ENCODE measurements around the gene ZNF860. TPM values are rescaled to one million over a fixed set of nuclear protein-coding genes. Genes with fewer than 3 reads are reported as not detected.

ZNF860 gene
- total RNA-seq, 2 experiments from 2014 or later: not detected

DNA sequence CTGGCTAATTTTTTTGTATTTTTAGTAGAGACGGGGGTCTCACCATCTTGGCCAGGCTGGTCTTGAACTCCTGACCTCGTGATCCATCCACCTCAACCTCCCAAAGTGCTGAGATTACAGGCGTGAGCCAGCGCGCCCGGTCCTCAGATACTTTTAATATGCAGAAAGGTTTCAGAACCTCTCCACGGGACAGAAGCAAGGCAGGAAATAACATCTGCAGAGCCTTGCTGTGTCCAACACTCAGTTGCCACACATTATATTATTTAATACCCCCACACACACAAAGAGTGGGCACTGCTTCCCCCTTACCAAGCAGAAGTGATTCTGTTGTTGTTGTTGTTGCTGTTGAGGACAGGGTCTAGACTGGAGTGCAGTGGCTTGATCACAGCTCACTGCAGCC, 28.5 kb upstream of the ZNF860 start:
- H3K27me3 Mint-ChIP-seq: peaks cover 16% of the 10 kb centered on the region

DNA sequence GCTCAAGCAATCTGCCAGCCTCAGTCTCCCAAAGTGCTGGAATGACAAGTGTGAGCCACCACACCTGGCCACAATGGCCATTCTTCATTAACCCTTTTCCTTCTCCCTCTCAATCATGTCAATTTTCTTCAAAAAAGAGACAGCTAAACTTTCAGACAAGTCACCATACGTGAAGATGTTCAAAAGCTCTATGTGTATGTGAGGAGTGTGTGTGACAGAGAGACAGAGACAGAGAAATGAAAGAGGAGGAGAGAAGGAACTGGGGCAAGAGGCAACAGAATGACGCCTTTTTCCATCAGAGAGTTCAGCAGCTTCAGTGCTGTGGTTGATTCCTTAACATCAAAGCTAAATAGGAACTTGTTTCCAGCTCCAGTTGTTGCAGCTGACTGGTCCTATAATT, 27.9 kb upstream of the ZNF860 start:
- no peak overlapping the region for H3K4me3 Mint-ChIP-seq
- no peaks in the 10 kb centered on the region for H3K4me1 Mint-ChIP-seq
- DNase-seq (no peak), ATAC-seq (no peak)
- peaks cover 3% of the 10 kb centered on the region for H3K36me3 Mint-ChIP-seq
- CTCF ChIA-PET: interaction anchor here (0.5 kb wide), 1 partner anchor 9 kb away, joined by 3 read pairs; no protein-coding TSS in a partner anchor
- H3K27ac Mint-ChIP-seq: no peak overlapping the region
- peaks cover 3% of the 10 kb centered on the region for H3K9me3 Mint-ChIP-seq (ENCODE audit: low read depth)
- H3K27me3 Mint-ChIP-seq: peaks cover 16% of the 10 kb centered on the region

More for the DNA sequence above, 28.5 kb upstream of the ZNF860 start:
- peaks cover 3% of the 10 kb centered on the region for H3K36me3 Mint-ChIP-seq
- CTCF ChIA-PET: interaction anchor here (0.5 kb wide), 1 partner anchor 8 kb away, joined by 3 read pairs; no protein-coding TSS in a partner anchor
- H3K27ac Mint-ChIP-seq: no peak overlapping the region
- no peak overlapping the region for H3K4me3 Mint-ChIP-seq
- no peak for DNase-seq
- H3K9me3 Mint-ChIP-seq (ENCODE audit: low read depth): peaks cover 3% of the 10 kb centered on the region
- no peaks in the 10 kb centered on the region for H3K4me1 Mint-ChIP-seq
- ATAC-seq: no peak

DNA sequence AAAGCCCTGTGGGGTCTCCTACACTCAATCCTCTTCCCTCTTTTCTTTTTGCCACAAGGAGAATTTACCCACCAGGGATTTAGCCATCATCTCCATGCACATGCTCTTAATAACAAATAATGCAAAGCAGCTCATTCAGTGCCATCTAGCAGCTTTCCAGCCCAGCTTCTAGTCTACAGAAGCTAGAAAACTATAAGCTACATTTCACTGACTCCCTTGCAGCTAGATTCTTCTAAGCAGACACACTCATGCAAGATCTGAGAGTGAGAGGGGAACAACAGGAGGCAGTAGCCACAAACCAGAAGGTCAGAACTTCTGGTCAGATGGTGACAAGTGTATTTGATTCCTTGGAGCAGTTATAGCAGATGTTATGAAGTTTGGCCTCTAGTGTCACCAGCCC, 26.0 kb upstream of the ZNF860 start:
- Mint-ChIP-seq H3K4me1 (no peaks in the 10 kb centered on the region), H3K27ac (no peak overlapping the region), H3K36me3 (peaks cover 3% of the 10 kb centered on the region), H3K9me3 (ENCODE audit: low read depth) (peaks cover 3% of the 10 kb centered on the region), H3K27me3 (peaks cover 11% of the 10 kb centered on the region), H3K4me3 (no peak overlapping the region)
- DNase-seq (no peak), ATAC-seq (no peak)
- CTCF ChIA-PET: no interaction called here

DNA sequence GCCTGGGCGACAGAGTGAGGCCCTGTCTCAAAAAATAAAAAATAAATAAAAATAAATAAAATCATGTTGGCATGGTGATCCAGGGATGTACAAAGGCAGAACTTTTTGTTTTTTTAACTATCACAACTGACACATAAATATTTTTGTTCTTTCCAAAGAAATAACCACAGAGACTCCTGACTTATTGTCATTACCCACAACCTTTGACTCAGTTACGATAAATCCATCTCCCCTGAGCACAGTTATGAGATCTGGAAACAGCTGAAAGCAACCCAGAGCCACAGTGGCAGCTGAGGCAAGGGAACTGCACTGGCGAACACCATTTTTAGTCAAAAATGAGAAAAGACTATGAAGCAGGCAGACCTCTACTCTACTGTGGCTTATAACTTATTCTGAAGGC, 24.4 kb upstream of the ZNF860 start:
- Mint-ChIP-seq H3K4me3 (no peak overlapping the region), H3K27me3 (peaks cover 8% of the 10 kb centered on the region), H3K27ac (no peak overlapping the region), H3K36me3 (peaks cover 3% of the 10 kb centered on the region), H3K9me3 (ENCODE audit: low read depth) (peaks cover 3% of the 10 kb centered on the region), H3K4me1 (no peaks in the 10 kb centered on the region)
- ATAC-seq (no peak), DNase-seq (no peak)
- CTCF ChIA-PET: no interaction called here

DNA sequence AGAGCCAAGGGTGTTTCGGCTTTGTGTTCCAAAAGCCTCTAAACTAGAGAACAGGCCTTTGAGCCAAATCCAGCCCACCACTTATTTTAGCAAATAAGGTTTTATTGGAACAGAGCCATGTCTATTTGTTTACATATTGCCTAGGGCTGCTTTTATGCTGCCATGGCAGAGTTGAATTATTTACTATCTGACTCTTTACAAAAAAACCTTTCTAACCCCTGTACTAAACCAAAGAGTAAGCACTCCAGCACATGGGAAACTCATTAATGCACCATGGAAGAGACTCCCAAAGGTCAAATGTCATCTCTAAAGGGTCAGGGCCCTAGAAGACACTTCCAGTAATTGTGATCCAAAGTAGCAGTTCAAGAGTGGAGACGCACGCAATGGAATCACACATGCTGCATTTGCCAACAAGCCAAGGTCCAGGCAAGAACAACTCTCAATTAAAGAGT, 22.8 kb upstream of the ZNF860 start:
- H3K27me3 Mint-ChIP-seq: peaks cover 8% of the 10 kb centered on the region
- H3K9me3 Mint-ChIP-seq (ENCODE audit: low read depth): peaks cover 3% of the 10 kb centered on the region
- H3K4me3 Mint-ChIP-seq: no peak overlapping the region
- peaks cover 3% of the 10 kb centered on the region for H3K36me3 Mint-ChIP-seq
- no peak overlapping the region for H3K27ac Mint-ChIP-seq
- CTCF ChIA-PET: no interaction called here
- peaks cover 4% of the 10 kb centered on the region for H3K4me1 Mint-ChIP-seq
- no peak for ATAC-seq
- no peak for DNase-seq

DNA sequence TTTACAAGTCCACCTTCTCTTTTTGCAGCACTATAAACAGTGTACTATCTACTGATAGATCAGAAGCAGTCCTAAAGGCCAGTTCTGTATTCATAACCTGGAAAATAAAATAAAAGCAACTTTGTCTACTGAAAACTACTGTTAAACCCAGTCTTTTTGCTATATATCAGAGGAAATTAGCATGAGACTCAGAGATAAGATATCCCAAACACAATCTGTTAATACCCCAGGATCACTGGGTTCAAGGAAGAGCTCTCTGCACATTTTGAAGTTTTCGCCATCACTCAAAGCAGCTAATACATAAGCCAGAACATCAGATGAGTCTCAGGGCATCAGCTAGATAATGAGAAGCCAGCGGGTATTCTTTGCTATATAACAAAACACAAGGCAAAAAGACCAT, 22.3 kb upstream of the ZNF860 start:
- peaks cover 4% of the 10 kb centered on the region for H3K4me1 Mint-ChIP-seq
- H3K4me3 Mint-ChIP-seq: no peak overlapping the region
- H3K9me3 Mint-ChIP-seq (ENCODE audit: low read depth): peaks cover 3% of the 10 kb centered on the region
- DNase-seq (no peak), ATAC-seq (no peak)
- CTCF ChIA-PET: no interaction called here
- peaks cover 12% of the 10 kb centered on the region for H3K27me3 Mint-ChIP-seq
- peaks cover 3% of the 10 kb centered on the region for H3K36me3 Mint-ChIP-seq
- H3K27ac Mint-ChIP-seq: no peak overlapping the region

DNA sequence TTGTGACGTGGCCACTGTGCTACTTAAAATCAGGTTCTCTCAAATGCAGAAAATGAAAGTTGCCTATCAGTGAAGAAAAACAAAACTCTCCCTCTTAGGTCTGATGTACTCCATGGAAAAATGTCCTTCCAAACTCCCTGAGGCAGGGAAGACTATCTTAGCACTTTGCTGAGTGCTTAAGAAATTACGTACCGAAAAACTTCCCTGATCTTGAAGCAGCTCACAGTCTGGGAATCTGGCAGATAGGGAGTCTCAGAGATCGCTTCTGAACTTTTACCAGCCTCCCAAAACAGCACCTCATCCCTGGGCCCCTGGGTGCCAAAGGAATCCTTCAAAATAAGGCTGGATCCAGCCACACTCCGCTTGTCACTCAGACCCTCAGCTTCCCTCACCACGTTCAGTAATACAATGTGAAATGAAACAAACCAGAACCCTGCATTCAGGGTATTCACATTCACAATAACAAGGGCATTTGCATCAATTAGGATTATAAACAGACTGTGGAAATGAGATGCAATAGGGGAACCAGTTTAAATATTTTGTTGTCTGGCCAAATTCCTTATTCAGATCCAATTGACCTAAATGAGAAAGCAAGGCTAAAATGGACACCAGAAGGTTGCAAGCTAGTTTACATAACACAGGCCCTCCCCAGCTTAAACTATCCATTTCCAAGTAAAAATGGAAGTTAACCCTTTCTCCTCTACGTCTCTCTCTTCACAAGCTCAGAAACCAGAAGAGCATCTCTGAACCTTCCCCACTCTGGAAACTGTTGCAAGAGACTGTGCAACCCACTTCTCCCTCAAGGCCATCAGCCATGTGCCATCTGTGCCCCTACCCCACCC, 21.4 kb upstream of the ZNF860 start:
- Mint-ChIP-seq H3K9me3 (ENCODE audit: low read depth) (peaks cover under 1% of the 10 kb centered on the region), H3K27me3 (peaks cover 12% of the 10 kb centered on the region), H3K36me3 (peaks cover 3% of the 10 kb centered on the region), H3K27ac (no peak overlapping the region), H3K4me3 (no peak overlapping the region), H3K4me1 (peaks cover 4% of the 10 kb centered on the region)
- ATAC-seq (no peak), DNase-seq (no peak)
- CTCF ChIA-PET: no interaction called here

DNA sequence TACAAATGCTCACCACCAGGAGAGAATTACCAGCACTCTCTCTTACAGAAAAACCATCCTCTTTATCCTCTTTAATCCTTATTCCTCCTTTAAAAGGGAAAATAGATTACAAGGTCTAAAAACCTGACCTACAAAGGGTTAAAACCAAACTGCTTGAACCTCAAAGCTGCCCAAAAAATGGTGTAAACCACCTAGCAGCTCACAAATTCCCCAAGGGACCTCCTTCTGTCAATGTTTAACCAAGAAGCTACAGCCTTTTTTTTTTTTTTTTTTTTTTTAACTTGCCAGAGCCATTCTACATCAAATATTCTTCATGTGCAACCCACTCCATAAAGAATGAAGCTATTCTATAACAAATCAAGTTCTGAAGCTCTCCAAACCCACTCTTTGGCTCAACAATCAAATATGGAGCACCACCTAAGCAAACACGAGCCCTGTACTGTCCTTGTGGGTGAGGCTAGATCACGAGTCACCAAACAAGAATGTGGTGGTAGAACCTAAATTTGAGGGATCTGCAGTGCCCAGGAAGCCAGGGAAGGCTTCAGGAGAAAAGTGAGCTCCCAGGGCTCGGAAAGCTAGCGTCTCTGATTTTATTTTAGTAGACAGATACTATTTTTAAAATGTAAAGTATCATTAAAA, 20.6 kb upstream of the ZNF860 start:
- Mint-ChIP-seq H3K9me3 (ENCODE audit: low read depth) (no peaks in the 10 kb centered on the region), H3K4me1 (peaks cover 4% of the 10 kb centered on the region), H3K27me3 (peaks cover 10% of the 10 kb centered on the region), H3K36me3 (no peaks in the 10 kb centered on the region), H3K27ac (no peak overlapping the region), H3K4me3 (no peak overlapping the region)
- CTCF ChIA-PET: no interaction called here
- DNase-seq (no peak), ATAC-seq (no peak)

DNA sequence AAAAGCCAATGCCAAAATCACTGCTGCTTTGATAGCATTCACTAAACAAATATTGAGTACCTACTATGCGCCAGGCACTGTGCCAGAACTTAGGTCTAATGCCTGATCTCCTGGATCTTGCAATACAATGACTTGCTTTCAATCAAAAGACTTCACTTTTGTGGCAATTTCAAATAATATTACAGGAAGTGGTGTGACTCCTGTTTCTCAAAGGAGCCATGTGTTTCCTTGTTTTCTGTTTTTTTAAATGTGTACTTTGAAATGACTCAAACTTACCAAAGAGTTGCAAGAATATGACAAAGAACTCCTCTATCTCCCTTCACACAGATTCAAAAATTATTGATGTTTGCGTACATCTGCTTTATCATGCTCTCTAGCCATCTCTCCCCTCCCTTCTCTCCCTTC, 18.7 kb upstream of the ZNF860 start:
- Mint-ChIP-seq H3K27ac (no peak overlapping the region), H3K36me3 (no peaks in the 10 kb centered on the region), H3K9me3 (ENCODE audit: low read depth) (no peaks in the 10 kb centered on the region), H3K4me3 (no peak overlapping the region), H3K27me3 (peaks cover 14% of the 10 kb centered on the region), H3K4me1 (peaks cover 4% of the 10 kb centered on the region)
- ATAC-seq (no peak), DNase-seq (no peak)
- CTCF ChIA-PET: no interaction called here

DNA sequence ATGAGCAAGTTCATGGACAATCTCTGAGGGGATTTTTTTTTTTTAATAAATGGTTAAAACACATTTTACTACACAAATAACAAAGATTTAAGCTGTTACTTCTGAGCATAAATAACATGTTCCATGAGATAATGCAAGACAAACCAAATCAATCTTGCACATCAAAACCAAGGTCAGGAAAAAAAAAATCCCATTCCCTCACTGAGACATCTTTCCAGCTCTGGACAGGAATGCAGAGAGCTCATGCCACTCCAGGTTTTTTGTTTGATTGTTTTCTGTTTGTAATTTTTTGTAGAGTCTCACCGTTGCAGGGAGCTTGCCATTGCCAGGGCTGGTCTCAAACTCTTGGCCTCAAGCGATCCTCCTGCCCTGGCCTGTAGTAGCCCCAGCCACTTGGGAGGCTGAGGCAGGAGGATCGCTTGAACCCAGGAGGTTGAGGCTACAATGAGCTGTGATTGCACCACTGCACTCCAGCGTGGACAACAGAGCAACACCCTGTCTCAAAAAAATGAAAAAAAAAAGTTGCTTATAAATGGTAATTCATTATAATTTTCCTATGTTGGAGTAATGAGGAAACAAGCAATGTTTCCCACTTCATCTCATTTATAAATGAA, 14.5 kb upstream of the ZNF860 start:
- H3K27me3 Mint-ChIP-seq: peaks cover 14% of the 10 kb centered on the region
- no peak for DNase-seq
- H3K4me3 Mint-ChIP-seq: no peak overlapping the region
- CTCF ChIA-PET: interaction anchor here (1.1 kb wide), 1 partner anchor 390 kb away, joined by 3 read pairs; no protein-coding TSS in a partner anchor
- H3K9me3 Mint-ChIP-seq (ENCODE audit: low read depth): no peaks in the 10 kb centered on the region
- peaks cover 4% of the 10 kb centered on the region for H3K4me1 Mint-ChIP-seq
- H3K27ac Mint-ChIP-seq: no peak overlapping the region
- no peak for ATAC-seq
- no peaks in the 10 kb centered on the region for H3K36me3 Mint-ChIP-seq

DNA sequence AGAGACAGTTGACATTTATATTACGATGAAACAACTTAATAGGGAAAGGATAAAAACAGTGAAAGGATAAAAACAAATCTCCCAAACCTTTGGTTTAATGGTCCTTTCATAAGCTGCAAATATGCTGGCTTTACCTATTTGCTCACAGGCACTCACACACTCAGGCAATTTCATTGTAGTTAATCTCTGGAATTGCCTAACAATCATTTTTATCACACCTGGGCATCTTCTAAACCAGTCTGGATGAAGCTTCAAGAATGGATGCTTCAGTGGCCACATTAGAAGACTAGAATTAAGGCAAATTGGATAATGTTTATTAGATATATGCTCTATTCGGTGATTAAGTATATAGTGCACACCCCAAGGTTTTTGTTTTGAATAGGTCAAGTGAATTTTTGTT, 14.0 kb upstream of the ZNF860 start:
- CTCF ChIA-PET: interaction anchor here (1.1 kb wide), 1 partner anchor 389 kb away, joined by 3 read pairs; no protein-coding TSS in a partner anchor
- ATAC-seq (no peak), DNase-seq (no peak)
- Mint-ChIP-seq H3K36me3 (no peaks in the 10 kb centered on the region), H3K27me3 (peaks cover 14% of the 10 kb centered on the region), H3K4me3 (no peak overlapping the region), H3K4me1 (peaks cover 8% of the 10 kb centered on the region), H3K9me3 (ENCODE audit: low read depth) (no peaks in the 10 kb centered on the region), H3K27ac (no peak overlapping the region)

DNA sequence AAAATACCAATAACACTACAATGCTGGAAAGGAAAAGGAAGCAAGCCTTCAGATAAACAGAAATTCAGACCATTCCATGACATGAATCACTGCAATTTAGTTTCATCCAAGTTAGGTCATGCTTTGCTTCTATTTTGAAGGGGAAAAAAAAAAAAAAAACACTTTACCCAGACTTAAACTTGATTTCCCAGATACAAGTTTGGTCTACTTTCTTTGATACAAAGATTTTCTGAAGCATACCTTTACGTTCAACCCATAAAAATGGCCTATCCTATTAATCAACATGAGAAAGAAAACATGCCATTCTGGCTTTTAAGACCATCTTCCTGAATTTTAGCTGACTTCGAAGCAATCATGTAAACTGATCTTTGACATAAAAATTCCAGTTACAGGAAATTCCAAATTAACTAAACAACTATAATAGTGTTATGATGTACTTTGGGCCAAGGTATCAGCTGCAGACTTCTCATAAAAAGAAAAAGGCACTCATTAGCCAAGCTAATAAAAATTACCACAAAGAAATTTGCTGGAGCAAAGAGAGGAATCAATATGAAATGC, 13.1 kb upstream of the ZNF860 start:
- Mint-ChIP-seq H3K4me3 (no peak overlapping the region), H3K27me3 (peaks cover 14% of the 10 kb centered on the region), H3K9me3 (ENCODE audit: low read depth) (no peaks in the 10 kb centered on the region), H3K27ac (no peak overlapping the region), H3K4me1 (peaks cover 4% of the 10 kb centered on the region), H3K36me3 (no peaks in the 10 kb centered on the region)
- ATAC-seq: no peak
- no peak for DNase-seq
- CTCF ChIA-PET: no interaction called here

DNA sequence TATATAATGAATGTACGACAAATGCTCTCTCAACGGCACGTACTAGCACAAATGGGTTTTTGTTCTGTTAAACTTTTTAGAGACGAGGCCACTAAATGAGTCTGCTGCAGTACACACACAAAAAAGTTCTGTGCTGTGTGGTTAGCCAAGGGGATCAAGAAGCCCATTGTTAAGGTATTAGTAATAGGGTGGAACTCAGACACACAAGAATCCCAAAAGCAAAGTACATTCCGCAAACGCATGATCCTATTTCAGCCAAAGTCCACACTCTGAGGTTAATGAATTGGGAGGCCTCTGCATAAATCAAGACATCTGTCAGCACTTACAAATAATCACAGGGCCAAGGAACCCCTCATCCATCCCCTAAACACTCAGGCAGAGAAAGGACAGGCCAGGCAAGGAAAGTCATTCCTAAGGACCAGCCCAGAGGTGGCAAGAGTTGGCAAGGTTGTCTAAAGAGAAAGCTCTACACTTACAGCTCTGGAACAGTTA, 12.6 kb upstream of the ZNF860 start:
- Mint-ChIP-seq H3K4me1 (peaks cover 4% of the 10 kb centered on the region), H3K27me3 (peaks cover 11% of the 10 kb centered on the region), H3K36me3 (no peaks in the 10 kb centered on the region), H3K9me3 (ENCODE audit: low read depth) (no peaks in the 10 kb centered on the region), H3K27ac (no peak overlapping the region), H3K4me3 (no peak overlapping the region)
- DNase-seq (no peak), ATAC-seq (no peak)
- CTCF ChIA-PET: no interaction called here

Measured in activated CD8-positive, alpha-beta memory T cell treated with anti-CD3 and anti-CD28 coated beads, Interleukin-2, amount 10 ng/mL, durations not matched to agents 7 days and 5 days (primary cell).